OCI-LY1 (cell line): ENCODE data around the gene TRIM42.

Experiments used
- H2AFZ ChIP-seq: fragments of 200-600 bp; sonication (generic), shearing (Covaris generic); 2 replicates; pipeline ENCODE4 v1.6.0; 2014; ENCODE audit warnings: antibody characterized with exemption, mild to moderate bottlenecking, low read length
- H3F3A ChIP-seq: fragments of 200-600 bp; sonication (generic), shearing (Covaris generic); 2 replicates; pipeline ENCODE4 v1.6.0; 2014; ENCODE audit warnings: mild to moderate bottlenecking, antibody characterized with exemption, low read length, moderate library complexity; ENCODE audit not compliant: insufficient read depth
- H3K27ac ChIP-seq: fragments of 200-600 bp; sonication (generic); 2 replicates; pipeline ENCODE4 v1.5.1; 2014; ENCODE audit warnings: low read length, mixed run types, mild to moderate bottlenecking, low read depth; ENCODE audit not compliant: poor library complexity, severe bottlenecking
- H3K27me3 ChIP-seq: fragments of 200-600 bp; sonication (generic); 2 replicates; pipeline ENCODE4 v1.6.0; 2014; ENCODE audit warnings: antibody characterized with exemption, mild to moderate bottlenecking, low read length, moderate library complexity; ENCODE audit not compliant: insufficient read depth
- H3K36me3 ChIP-seq: fragments of 200-600 bp; sonication (generic); 2 replicates; pipeline ENCODE4 v1.6.1; 2014; ENCODE audit warnings: mild to moderate bottlenecking, antibody characterized with exemption, low read length, moderate library complexity, mixed read lengths; ENCODE audit not compliant: insufficient read depth
- H3K4me1 ChIP-seq: fragments of 200-600 bp; sonication (generic); 2 replicates; pipeline ENCODE4 v1.5.1; 2014; ENCODE audit warnings: mild to moderate bottlenecking, low read length, moderate library complexity; ENCODE audit not compliant: insufficient read depth, severe bottlenecking
- H3K4me2 ChIP-seq: fragments of 200-600 bp; sonication (generic), shearing (Covaris generic); 2 replicates; pipeline ENCODE4 v1.6.1; 2014; ENCODE audit warnings: low read length
- H3K4me3 ChIP-seq: fragments of 200-600 bp; sonication (generic); 2 replicates; pipeline ENCODE4 v1.5.1; 2014; ENCODE audit warnings: low read length, low read depth, mild to moderate bottlenecking, mixed read lengths; ENCODE audit not compliant: poor library complexity, severe bottlenecking
- H3K79me2 ChIP-seq: fragments of 200-600 bp; shearing (Covaris generic); 2 replicates; pipeline ENCODE4 v1.6.1; 2016; ENCODE audit warnings: mixed run types, low read length, mixed read lengths; ENCODE audit not compliant: insufficient read depth
- H3K9ac ChIP-seq: fragments of 200-600 bp; sonication (generic), shearing (Covaris generic); 2 replicates; pipeline ENCODE4 v1.6.1; 2014; ENCODE audit warnings: mild to moderate bottlenecking, low read length, mixed read lengths
- H3K9me2 ChIP-seq: fragments of 200-600 bp; sonication (generic), shearing (Covaris generic); 2 replicates; pipeline ENCODE4 v1.6.1; 2014; ENCODE audit warnings: low read depth, mild to moderate bottlenecking, low read length, mixed read lengths
- H3K9me3 ChIP-seq: fragments of 200-600 bp; shearing (Covaris generic); 2 replicates; pipeline ENCODE4 v1.6.1; 2014; ENCODE audit warnings: low read length, mixed read lengths
- H4K20me1 ChIP-seq: fragments of 200-600 bp; sonication (generic), shearing (Covaris generic); 2 replicates; pipeline ENCODE4 v1.6.0; 2016; ENCODE audit warnings: mild to moderate bottlenecking, low read length; ENCODE audit not compliant: insufficient read depth
- CTCF ChIP-seq: fragments of 200-600 bp; sonication (generic), shearing (Covaris generic); IDR thresholded peaks from 2 replicates; pipeline ENCODE4 v1.5.1; 2017; ENCODE audit warnings: mild to moderate bottlenecking, antibody characterized with exemption, low read length, moderate library complexity, mixed read lengths
- EZH2 ChIP-seq: fragments of 200-600 bp; sonication (generic), shearing (Covaris generic); IDR thresholded peaks from 2 replicates; pipeline ENCODE4 v1.8.0; 2017; ENCODE audit warnings: borderline replicate concordance, mixed run types, mild to moderate bottlenecking, antibody characterized with exemption, low read length, moderate library complexity, mixed read lengths

The TRIM42 gene

GRCh38 chr3:140708815-140709214 lies 31.0 kb downstream of the TRIM42 start:
- Histone ChIP-seq H3K27me3 (no peaks in the 10 kb centered on the region), H3K9ac (no peak overlapping the region), H3F3A (no peaks in the 10 kb centered on the region), H3K9me3 (peaks cover 7% of the 10 kb centered on the region; the same call in 1 of the 2 replicates), H3K4me3 (no peak overlapping the region), H3K79me2 (no peaks in the 10 kb centered on the region), H3K27ac (no peak overlapping the region), H3K36me3 (no peaks in the 10 kb centered on the region), H3K4me2 (no peak overlapping the region), H4K20me1 (no peaks in the 10 kb centered on the region), H2AFZ (no peak overlapping the region), H3K9me2 (no peaks in the 10 kb centered on the region), H3K4me1 (no peaks in the 10 kb centered on the region)
- no peak for TF ChIP-seq EZH2
- TF ChIP-seq CTCF: no peak

DNA sequence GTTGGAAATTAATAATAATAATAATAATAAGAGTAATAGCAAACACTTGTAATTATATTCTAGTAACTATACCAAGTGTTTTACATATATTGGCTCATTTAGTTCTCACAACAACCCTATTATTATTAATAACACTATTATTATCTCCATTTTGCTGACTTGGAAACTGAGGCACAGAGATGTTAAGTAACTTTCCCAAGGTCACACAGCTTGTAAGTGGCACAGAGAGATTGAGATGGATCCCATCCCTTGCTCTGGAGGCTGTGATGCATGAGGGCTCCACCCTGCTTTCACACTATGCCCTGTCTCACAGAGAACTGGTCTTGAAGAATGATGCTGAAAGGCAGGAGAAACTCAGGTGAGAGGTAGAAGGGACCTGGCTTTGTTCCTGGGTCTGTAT lies 31.9 kb downstream of the TRIM42 start:
- H3K4me3 ChIP-seq: no peak overlapping the region
- H3K27me3 ChIP-seq: no peaks in the 10 kb centered on the region
- no peaks in the 10 kb centered on the region for H3K4me1 ChIP-seq
- H4K20me1 ChIP-seq: no peaks in the 10 kb centered on the region
- H2AFZ ChIP-seq: no peak overlapping the region
- no peaks in the 10 kb centered on the region for H3K79me2 ChIP-seq
- no peak overlapping the region for H3K4me2 ChIP-seq
- no peaks in the 10 kb centered on the region for H3F3A ChIP-seq
- H3K27ac ChIP-seq: no peak overlapping the region
- TF ChIP-seq CTCF (no peak), EZH2 (no peak)
- no peaks in the 10 kb centered on the region for H3K9me2 ChIP-seq
- peaks cover 7% of the 10 kb centered on the region; the same call in 1 of the 2 replicates for H3K9me3 ChIP-seq
- H3K9ac ChIP-seq: no peak overlapping the region
- no peaks in the 10 kb centered on the region for H3K36me3 ChIP-seq

DNA sequence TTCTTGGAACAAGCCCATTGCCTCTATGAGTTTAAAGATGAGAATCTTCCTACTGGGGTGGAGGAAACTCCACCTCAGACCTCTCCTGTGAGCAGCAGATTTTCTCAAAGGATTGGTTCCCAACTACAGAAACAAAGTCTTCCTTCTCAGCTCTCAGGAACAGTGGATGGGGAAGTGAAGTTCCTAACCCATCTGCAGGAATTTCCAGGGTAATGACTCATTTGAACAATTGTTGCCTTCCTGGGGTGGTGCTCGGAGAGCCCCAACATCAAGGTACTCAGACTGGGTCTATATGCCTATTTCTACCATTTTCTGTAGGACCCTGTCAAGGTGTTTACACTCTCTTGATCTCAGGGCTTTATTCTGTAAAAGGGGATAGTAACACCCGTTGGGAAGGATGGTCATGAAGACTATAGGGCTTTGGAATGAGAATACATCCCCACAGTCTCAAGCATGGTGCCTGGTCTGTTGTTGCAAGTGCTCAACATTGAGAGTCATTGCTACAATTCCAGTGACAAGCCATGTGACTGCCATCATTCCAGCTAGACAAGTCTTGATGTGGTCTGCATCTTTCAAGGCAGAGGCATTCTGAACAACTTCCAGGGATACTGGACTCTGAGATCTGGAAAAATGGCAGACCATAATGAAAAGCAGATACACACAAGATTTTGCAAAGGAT lies 33.0 kb downstream of the TRIM42 start:
- H3K9me2 ChIP-seq: no peaks in the 10 kb centered on the region
- TF ChIP-seq CTCF (no peak), EZH2 (no peak)
- no peaks in the 10 kb centered on the region for H3F3A ChIP-seq

More for the DNA sequence above, 33.0 kb downstream of the TRIM42 start:
- Histone ChIP-seq H3K36me3 (no peaks in the 10 kb centered on the region), H3K27ac (no peak overlapping the region), H3K4me1 (no peaks in the 10 kb centered on the region), H3K9ac (no peak overlapping the region), H3K4me3 (no peak overlapping the region), H3K27me3 (no peaks in the 10 kb centered on the region), H2AFZ (no peak overlapping the region), H4K20me1 (no peaks in the 10 kb centered on the region), H3K9me3 (peaks cover 1% of the 10 kb centered on the region; the same call in 1 of the 2 replicates), H3K79me2 (no peaks in the 10 kb centered on the region), H3K4me2 (no peak overlapping the region)
